HL-60 (cell line): ENCODE data around the gene TMEM63B.

Source experiments
- CTCF ChIP-seq: IDR thresholded peaks from one replicate; pipeline ENCODE4 v1.5.1; 2011; ENCODE audit warnings: low read length, control low read depth, inconsistent platforms; ENCODE audit not compliant: insufficient read depth
- GABPA ChIP-seq: IDR thresholded peaks from 2 replicates; pipeline ENCODE4 v1.6.1; 2012; ENCODE audit warnings: low read depth
- POLR2AphosphoS5 ChIP-seq: IDR thresholded peaks from 2 replicates; pipeline ENCODE4 v1.6.1; 2012; ENCODE audit warnings: low read depth
- SPI1 ChIP-seq: IDR thresholded peaks from 2 replicates; pipeline ENCODE4 v1.6.1; 2012; ENCODE audit warnings: low read depth, mild to moderate bottlenecking, borderline replicate concordance

GRCh38 chr6:44183783-44184182, 56.4 kb downstream of the TMEM63B start:
- TF ChIP-seq CTCF (no peak), POLR2AphosphoS5 (no peak), GABPA (no peak), SPI1 (no peak)
